Epithelial cell of proximal tubule (primary cell): ENCODE data around the gene NGFR. TPM values are rescaled to one million over a fixed set of nuclear protein-coding genes. Genes with fewer than 3 reads are reported as not detected.

ENCODE experiments used
- DNase-seq: peaks from one replicate; pipeline ENCODE4 v3.0.0-alpha.2; 2011; ENCODE audit warnings: low read depth
- H3K4me3 ChIP-seq: 2 replicates; pipeline ENCODE4 v1.5.1; 2011; ENCODE audit warnings: low read depth, mild to moderate bottlenecking, low read length
- total RNA-seq: library from RNA; depleted of rRNA; stranded (reverse); fragments of >200 nt; gene quantifications from 2 replicates; pipeline ENCODE4 v1.2.3, GENCODE V29; 2015
- TF ChIP-seq, protein P1 (sequence below): conservative IDR thresholded peaks from 2 replicates; pipeline ENCODE4 v1.5.1; 2012; ENCODE audit warnings: low read depth, mild to moderate bottlenecking, low read length

Gene NGFR
- total RNA-seq, 1 donor from 2014 or later = not detected

DNA sequence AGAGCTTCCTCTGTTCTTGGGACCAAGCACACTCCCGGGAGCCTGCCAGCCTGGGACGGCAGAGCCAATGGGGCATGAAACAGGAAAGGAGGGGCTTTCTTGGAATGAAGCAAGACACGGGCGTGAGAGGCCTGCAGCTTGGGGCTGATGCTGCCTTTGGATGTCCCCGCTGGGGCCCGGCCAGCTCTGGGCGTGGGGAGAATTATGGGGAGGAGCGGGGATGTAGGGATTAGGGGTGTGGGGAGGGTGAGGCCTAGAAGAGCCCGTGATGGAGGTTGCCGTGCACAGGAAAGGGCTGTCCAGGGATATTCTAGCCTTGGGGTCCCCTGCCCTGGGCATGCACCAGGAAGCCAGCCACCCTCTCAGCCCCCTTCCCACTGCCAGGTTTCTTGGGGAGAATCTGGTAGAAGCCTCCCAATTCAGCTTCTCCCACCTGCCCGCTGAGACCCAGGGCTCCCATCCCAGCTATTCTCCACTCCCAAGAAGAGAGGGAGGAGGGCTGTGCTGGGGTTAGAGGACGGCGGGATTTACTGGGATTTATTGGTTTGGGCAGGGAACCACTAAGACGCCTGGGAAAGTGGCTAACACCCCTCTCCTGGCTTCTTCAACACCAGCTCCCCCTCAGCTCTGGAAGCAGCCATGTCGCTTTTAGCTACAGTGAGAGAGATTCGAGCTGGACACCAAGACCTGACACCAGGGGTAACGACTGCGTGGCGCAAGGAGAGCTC, 60.6 kb downstream of the NGFR start:
- DNase-seq = no peak
- TF ChIP-seq, protein P1, sequence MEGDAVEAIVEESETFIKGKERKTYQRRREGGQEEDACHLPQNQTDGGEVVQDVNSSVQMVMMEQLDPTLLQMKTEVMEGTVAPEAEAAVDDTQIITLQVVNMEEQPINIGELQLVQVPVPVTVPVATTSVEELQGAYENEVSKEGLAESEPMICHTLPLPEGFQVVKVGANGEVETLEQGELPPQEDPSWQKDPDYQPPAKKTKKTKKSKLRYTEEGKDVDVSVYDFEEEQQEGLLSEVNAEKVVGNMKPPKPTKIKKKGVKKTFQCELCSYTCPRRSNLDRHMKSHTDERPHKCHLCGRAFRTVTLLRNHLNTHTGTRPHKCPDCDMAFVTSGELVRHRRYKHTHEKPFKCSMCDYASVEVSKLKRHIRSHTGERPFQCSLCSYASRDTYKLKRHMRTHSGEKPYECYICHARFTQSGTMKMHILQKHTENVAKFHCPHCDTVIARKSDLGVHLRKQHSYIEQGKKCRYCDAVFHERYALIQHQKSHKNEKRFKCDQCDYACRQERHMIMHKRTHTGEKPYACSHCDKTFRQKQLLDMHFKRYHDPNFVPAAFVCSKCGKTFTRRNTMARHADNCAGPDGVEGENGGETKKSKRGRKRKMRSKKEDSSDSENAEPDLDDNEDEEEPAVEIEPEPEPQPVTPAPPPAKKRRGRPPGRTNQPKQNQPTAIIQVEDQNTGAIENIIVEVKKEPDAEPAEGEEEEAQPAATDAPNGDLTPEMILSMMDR = no peak
- H3K4me3 ChIP-seq = no peak overlapping the region

DNA sequence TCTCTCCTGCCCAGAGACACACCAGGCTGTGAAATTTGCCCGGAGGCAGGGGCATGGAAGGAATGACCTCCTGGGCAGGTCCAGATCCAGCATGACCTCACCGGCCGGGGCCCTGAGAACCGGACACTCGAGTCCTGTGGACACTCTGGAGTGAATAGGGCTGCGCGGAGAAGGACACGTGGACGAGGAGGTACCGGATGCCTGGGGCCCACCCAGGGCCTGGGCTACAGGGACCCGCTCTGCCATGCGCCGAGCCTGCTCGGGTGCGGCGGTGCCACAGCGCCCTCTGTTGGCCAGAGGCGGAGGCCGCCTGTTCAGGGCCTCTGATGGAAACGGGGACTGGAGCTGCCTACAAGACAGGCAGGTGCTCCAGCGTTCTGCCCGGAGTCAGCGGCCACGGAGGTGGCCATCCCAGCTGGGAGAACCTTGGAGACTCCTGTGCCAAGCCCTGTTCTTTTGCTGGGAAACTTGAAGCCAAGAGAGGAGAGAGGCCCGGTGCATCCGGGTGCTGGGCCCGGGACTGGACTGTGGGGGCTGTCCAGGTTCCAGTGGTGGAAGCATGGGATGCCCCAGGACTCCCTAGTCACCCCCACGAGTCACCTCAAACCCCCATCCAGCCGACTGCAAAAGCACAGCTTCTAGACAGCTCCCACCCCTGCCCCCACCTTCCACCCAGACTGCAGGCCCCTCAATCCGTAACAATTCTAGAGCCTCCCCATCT, 61.3 kb downstream of the NGFR start:
- DNase-seq = no peak
- H3K4me3 ChIP-seq = no peak overlapping the region
- TF ChIP-seq, protein P1 = peak; percentile 97

DNA sequence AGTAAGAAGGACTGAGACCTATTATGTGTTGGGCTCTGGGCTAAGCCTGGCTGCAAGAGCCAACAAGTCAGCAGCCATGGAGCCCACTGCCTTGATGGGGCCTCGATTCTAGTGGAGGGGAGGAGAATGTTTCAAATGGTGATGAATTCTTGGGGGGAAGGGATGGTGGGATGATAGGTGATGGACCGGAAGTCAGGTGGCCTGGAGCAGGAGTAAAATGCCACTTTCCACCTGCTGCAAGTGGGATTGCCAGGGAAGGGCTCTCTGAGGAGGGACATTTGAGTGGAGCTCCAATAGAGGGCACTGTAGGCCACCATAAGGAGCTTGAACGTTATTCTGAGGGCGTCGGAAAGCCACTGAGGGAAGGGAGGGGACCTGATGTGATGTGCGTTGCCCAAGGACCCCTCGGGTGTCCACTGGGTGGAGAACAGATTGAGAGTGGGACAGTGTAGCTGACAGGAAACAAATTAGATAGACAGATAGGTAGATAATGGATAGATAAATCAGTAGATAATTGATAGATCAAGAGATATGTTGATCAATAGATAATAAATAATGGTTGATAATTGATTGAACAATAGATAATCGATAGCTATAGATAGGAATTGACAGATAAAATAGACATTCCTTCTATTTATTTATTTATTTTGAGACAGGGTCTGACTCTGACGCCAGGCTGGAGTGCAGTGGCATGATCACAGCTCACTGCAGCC, 62.4 kb downstream of the NGFR start:
- no peak overlapping the region for H3K4me3 ChIP-seq
- TF ChIP-seq, protein P1 = peak; percentile 82
- DNase-seq = no peak

Other genes with a start within 250 kb of the NGFR start
- gene ZNF652, start 133.0 kb upstream of the NGFR start, total RNA-seq = 10.9 and 12.8 TPM in 2 replicates
- 166 and 263 TPM in 2 replicates for gene PHB1, start 80.4 kb upstream of the NGFR start, total RNA-seq
- gene NXPH3, start 80.6 kb downstream of the NGFR start, total RNA-seq = 0.07 and 0.69 TPM in 2 replicates
- gene SPOP, start 182.8 kb downstream of the NGFR start, total RNA-seq = 23.3 and 26.2 TPM in 2 replicates
- gene SLC35B1, start 212.7 kb downstream of the NGFR start, total RNA-seq = 60.0 and 72.0 TPM in 2 replicates